Measurements from ENCODE around the gene MT1HL1.

The MT1HL1 gene

DNA sequence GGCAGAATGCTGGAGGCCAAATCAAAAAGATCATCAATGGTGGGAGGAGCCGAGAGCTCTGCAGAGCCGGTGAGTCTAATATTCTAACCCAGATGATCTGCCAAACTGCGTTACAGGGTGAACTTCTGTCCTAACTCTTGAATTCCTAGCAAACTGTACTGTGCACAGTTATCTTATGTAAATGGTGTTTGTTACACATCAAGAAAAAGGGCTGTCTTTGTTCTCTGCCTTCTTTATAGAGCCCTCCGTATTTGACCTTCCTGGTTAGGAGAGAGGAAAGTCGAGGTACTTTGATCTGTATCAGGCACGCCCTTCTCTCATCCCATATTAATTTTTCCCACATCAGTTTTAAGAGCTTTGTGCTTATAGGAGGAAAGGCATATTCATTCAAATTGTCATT is 37.6 kb downstream of the MT1HL1 start:
- TF ChIP-seq, protein P1, sequence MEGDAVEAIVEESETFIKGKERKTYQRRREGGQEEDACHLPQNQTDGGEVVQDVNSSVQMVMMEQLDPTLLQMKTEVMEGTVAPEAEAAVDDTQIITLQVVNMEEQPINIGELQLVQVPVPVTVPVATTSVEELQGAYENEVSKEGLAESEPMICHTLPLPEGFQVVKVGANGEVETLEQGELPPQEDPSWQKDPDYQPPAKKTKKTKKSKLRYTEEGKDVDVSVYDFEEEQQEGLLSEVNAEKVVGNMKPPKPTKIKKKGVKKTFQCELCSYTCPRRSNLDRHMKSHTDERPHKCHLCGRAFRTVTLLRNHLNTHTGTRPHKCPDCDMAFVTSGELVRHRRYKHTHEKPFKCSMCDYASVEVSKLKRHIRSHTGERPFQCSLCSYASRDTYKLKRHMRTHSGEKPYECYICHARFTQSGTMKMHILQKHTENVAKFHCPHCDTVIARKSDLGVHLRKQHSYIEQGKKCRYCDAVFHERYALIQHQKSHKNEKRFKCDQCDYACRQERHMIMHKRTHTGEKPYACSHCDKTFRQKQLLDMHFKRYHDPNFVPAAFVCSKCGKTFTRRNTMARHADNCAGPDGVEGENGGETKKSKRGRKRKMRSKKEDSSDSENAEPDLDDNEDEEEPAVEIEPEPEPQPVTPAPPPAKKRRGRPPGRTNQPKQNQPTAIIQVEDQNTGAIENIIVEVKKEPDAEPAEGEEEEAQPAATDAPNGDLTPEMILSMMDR (IDR thresholded peaks at IDR 0.05) = no peak

DNA sequence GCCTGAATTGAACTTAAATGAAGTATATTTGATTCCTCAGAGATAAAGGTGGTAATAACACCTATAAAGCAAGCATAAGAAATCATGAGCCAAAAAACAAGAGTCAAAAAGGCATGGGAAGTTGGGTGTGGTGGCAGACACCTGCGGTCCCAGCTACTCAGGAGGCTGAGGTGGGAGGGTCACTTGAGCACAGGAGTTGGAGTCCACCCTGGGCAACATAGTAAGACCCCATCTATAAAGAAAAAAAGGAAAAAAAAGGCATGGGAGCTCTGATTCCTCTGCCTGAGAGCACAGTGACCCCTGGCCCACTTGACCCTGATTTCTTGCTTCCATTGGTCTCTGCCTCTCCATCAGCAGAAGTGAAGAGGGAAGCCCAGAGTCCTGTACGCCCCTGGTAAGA is 40.3 kb downstream of the MT1HL1 start:
- TF ChIP-seq, protein P1 (IDR thresholded peaks at IDR 0.05) = no peak

DNA sequence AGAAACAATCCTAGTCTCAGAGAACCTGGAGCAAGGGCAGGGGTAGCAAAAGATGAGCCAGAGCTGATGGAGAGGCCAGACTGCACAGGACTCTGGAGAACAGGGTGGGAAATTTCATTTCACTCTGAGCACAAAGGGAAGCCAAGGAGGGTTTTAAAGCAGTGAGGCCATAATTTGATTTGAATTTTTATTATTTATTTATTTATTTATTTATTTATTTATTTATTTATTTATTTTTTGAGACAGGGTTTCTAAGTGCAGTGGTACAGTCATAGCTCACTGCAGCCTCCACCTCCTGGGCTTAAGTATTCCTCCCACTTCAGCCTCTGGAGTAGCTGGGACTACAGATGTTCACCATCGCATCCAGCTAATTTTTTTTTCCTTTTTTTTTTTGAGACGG is 45.1 kb downstream of the MT1HL1 start:
- TF ChIP-seq, protein P1 (IDR thresholded peaks at IDR 0.05) = no peak

DNA sequence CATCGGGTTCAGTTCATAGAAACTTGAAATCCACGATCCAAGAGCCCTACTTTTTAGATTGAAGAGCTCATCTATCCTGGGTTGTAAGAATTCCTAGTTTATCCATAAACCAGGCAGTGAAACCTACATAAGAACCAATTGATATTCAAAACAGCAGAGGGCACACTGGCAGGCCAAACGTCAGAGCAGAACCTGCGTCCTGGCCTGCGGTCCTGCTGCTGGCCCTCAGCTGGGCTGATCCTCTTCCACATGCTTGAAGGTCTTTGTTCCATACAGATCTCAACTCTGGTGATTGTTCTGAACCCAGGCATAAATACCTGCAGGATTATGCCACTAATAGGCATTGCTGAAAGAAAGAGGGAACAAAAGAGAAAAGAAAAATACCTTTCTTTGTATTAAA is 47.0 kb downstream of the MT1HL1 start:
- TF ChIP-seq, protein P1 (IDR thresholded peaks at IDR 0.05) = no peak
